Neural progenitor cell (in vitro differentiated cells): Measurements from ENCODE around the gene GLB1L2. TPM values are rescaled to one million over a fixed set of nuclear protein-coding genes. Genes with fewer than 3 reads are reported as not detected.

ENCODE experiments used
- DNase-seq: peaks from one replicate; pipeline ENCODE4 v3.0.0-alpha.2; 2016; ENCODE audit warnings: low spot score
- H2AFZ ChIP-seq: fragments of 200-600 bp; sonication (generic); replicated peaks from 2 replicates; pipeline ENCODE4 v1.6.1; 2016; ENCODE audit warnings: antibody characterized with exemption
- H3F3A ChIP-seq: fragments of 200-600 bp; sonication (generic); 2 replicates; pipeline ENCODE4 v1.6.1; 2016; ENCODE audit warnings: antibody characterized with exemption, low read depth
- H3K27ac ChIP-seq: fragments of 200-600 bp; sonication (generic); 2 replicates; pipeline ENCODE4 v1.5.1; 2016; ENCODE audit warnings: mild to moderate bottlenecking
- H3K27me3 ChIP-seq: fragments of 200-600 bp; sonication (generic); 2 replicates; pipeline ENCODE4 v1.6.1; 2016; ENCODE audit warnings: mild to moderate bottlenecking, moderate library complexity
- H3K36me3 ChIP-seq: fragments of 200-600 bp; sonication (generic); 2 replicates; pipeline ENCODE4 v1.5.1; 2016
- H3K4me1 ChIP-seq: fragments of 200-600 bp; sonication (generic); 2 replicates; pipeline ENCODE4 v1.6.1; 2016; ENCODE audit warnings: mixed run types
- H3K4me2 ChIP-seq: fragments of 200-600 bp; sonication (generic); 2 replicates; pipeline ENCODE4 v1.6.1; 2016
- H3K4me3 ChIP-seq: fragments of 200-600 bp; sonication (generic); 2 replicates; pipeline ENCODE4 v1.5.1; 2016
- H3K79me2 ChIP-seq: fragments of 200-600 bp; sonication (generic); 2 replicates; pipeline ENCODE4 v1.6.1; 2016; ENCODE audit warnings: low read depth
- H3K9ac ChIP-seq: fragments of 200-600 bp; sonication (generic); 2 replicates; pipeline ENCODE4 v1.6.1; 2016
- H3K9me3 ChIP-seq: fragments of 200-600 bp; sonication (generic); 2 replicates; pipeline ENCODE4 v1.5.1; 2016; ENCODE audit warnings: low read depth
- H4K20me1 ChIP-seq: fragments of 200-600 bp; sonication (generic); 2 replicates; pipeline ENCODE4 v1.6.1; 2016; ENCODE audit warnings: low read depth
- H3K27ac Mint-ChIP-seq: 3 replicates; pipeline ENCODE4 v1.8.0; 2021; ENCODE audit warnings: mixed read lengths
- H3K27me3 Mint-ChIP-seq: 2 replicates; pipeline ENCODE4 v1.8.0; 2022; ENCODE audit warnings: low read depth, mild to moderate bottlenecking, inconsistent platforms, moderate library complexity, mixed read lengths; ENCODE audit not compliant: insufficient read depth
- H3K36me3 Mint-ChIP-seq: 3 replicates; pipeline ENCODE4 v1.8.0; 2021; ENCODE audit warnings: mixed read lengths
- H3K4me1 Mint-ChIP-seq: 3 replicates; pipeline ENCODE4 v1.8.0; 2021; ENCODE audit warnings: mixed read lengths
- H3K4me3 Mint-ChIP-seq: 3 replicates; pipeline ENCODE4 v1.8.0; 2021; ENCODE audit warnings: mild to moderate bottlenecking, moderate library complexity, mixed read lengths
- H3K9me3 Mint-ChIP-seq: 3 replicates; pipeline ENCODE4 v1.8.0; 2020; ENCODE audit warnings: mixed read lengths
- CTCF ChIP-seq: fragments of 200-600 bp; sonication (generic); IDR thresholded peaks from 2 replicates; pipeline ENCODE4 v1.5.1; 2017; ENCODE audit warnings: antibody characterized with exemption, mild to moderate bottlenecking
- EZH2 ChIP-seq: fragments of 200-600 bp; sonication (generic); IDR thresholded peaks from 2 replicates; pipeline ENCODE4 v1.6.1; 2017; ENCODE audit warnings: antibody characterized with exemption, mild to moderate bottlenecking, moderate library complexity
- EZH2phosphoT487 ChIP-seq: fragments of 200-600 bp; sonication (generic); IDR thresholded peaks from 2 replicates; pipeline ENCODE4 v1.6.1; 2017; ENCODE audit warnings: antibody characterized with exemption
- total RNA-seq: library from RNA; depleted of rRNA; stranded (reverse); fragments of >200 nt; gene quantifications from 2 replicates; pipeline ENCODE4 v1.2.3, GENCODE V29; 2015; ENCODE audit warnings: low replicate concordance

Gene GLB1L2
- total RNA-seq, 1 donor from 2014 or later, result 2.0 TPM

- H3K9me3 Mint-ChIP-seq, result no peaks in the 10 kb centered on the region
- peaks cover 12% of the 10 kb centered on the region for H3K27me3 Mint-ChIP-seq
- Histone ChIP-seq H3K36me3 (no peaks in the 10 kb centered on the region), H3K9me3 (no peaks in the 10 kb centered on the region), H3K79me2 (peaks cover 26% of the 10 kb centered on the region), H3K4me3 (peak overlapping the region; percentile 74), H3K27ac (no peak overlapping the region), H3K4me1 (peaks cover 46% of the 10 kb centered on the region), H3K9ac (no peak overlapping the region), H3K4me2 (peak overlapping the region; percentile 93), H3K27me3 (no peaks in the 10 kb centered on the region), H3F3A (peaks cover 31% of the 10 kb centered on the region), H4K20me1 (peaks cover 82% of the 10 kb centered on the region), H2AFZ (no peak overlapping the region)
- peaks cover 42% of the 10 kb centered on the region for H3K4me1 Mint-ChIP-seq
- peaks cover under 1% of the 10 kb centered on the region for H3K36me3 Mint-ChIP-seq
- peak overlapping the region; percentile 47 for H3K27ac Mint-ChIP-seq
- TF ChIP-seq CTCF (no peak), EZH2phosphoT487 (no peak), EZH2 (no peak)
- peak overlapping the region; percentile 85 for H3K4me3 Mint-ChIP-seq
- DNase-seq, result peak; percentile 30
These were observed 82.3 kb downstream of the GLB1L2 start for GRCh38 chr11:134413826-134414731.

DNA sequence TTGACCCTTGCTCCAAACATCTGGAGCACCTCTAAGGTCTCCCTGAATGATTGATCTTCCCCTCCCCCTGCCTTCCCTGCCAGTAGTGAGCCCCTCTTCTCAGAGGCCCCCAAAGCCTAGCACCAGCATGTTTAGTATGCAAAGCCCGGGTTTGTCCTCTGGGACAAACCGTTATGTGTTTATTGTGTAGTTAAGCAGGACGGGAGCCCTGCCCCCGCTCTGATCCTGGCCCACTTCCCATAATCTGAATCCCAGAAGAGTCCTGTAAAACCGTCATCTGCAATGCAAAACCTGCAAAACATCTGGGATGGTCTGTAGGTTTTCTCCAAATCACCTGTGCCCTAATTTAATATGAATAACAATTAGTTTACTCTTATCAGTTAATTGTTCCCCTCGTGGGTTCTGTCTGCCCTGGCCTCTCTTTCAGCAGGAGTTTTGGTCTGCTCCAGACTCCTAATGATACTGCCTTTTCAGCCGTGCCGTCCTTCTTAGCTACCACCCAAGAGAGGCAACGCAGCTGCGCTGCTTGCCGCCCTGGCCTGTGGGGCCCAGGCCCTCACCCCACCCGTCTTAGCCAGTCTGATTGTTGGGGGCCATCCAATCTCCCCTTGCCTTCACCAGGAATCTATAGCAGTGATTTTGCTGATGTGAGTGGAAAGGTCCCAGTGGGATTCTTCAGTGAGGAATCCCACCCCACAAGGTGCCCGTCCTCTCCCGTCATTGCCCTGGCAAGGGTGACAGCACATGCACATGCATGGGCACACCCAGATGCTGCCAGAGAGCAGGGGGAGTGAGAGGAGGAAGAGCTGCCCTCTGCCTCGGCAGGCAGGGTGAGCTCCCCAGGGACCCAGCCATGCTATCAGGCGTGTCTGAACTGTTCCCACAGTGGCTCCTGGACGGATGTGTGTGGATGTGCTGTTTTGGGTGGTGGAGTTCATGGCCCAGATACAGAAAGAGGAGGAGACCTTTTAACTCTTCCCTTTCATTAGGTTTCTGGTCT lies 83.3 kb downstream of the GLB1L2 start:
- Mint-ChIP-seq H3K4me1 (peaks cover 33% of the 10 kb centered on the region), H3K36me3 (peaks cover 3% of the 10 kb centered on the region), H3K27ac (peak overlapping the region; percentile 40), H3K4me3 (peak overlapping the region; percentile 63), H3K27me3 (peaks cover 12% of the 10 kb centered on the region), H3K9me3 (no peaks in the 10 kb centered on the region)
- H3K4me2 ChIP-seq, result peak overlapping the region; percentile 93
- no peak overlapping the region for H3K9ac ChIP-seq
- H3K36me3 ChIP-seq, result no peaks in the 10 kb centered on the region
- no peaks in the 10 kb centered on the region for H3K27me3 ChIP-seq
- H4K20me1 ChIP-seq, result peaks cover 74% of the 10 kb centered on the region
- H3F3A ChIP-seq, result peaks cover 31% of the 10 kb centered on the region
- no peak overlapping the region for H2AFZ ChIP-seq
- H3K79me2 ChIP-seq, result peaks cover 16% of the 10 kb centered on the region
- H3K27ac ChIP-seq, result no peak overlapping the region
- DNase-seq, result peak; percentile 32
- H3K9me3 ChIP-seq, result no peaks in the 10 kb centered on the region
- peak overlapping the region; percentile 17 for H3K4me3 ChIP-seq
- TF ChIP-seq CTCF, result no peak
- TF ChIP-seq EZH2phosphoT487, result no peak
- TF ChIP-seq EZH2, result no peak
- peaks cover 38% of the 10 kb centered on the region for H3K4me1 ChIP-seq

- Histone ChIP-seq H4K20me1 (peaks cover 62% of the 10 kb centered on the region), H3K27ac (no peak overlapping the region), H3K4me3 (no peak overlapping the region), H3K27me3 (no peaks in the 10 kb centered on the region), H3K4me2 (no peak overlapping the region), H3K79me2 (no peaks in the 10 kb centered on the region), H3K4me1 (peaks cover 29% of the 10 kb centered on the region), H3K9me3 (no peaks in the 10 kb centered on the region), H3K9ac (no peak overlapping the region), H2AFZ (no peak overlapping the region), H3K36me3 (no peaks in the 10 kb centered on the region), H3F3A (peaks cover 25% of the 10 kb centered on the region)
- peaks cover 9% of the 10 kb centered on the region for H3K27me3 Mint-ChIP-seq
- no peaks in the 10 kb centered on the region for H3K9me3 Mint-ChIP-seq
- H3K36me3 Mint-ChIP-seq, result peaks cover 3% of the 10 kb centered on the region
- H3K4me3 Mint-ChIP-seq, result no peak overlapping the region
- H3K27ac Mint-ChIP-seq, result no peak overlapping the region
- no peak for TF ChIP-seq EZH2
- no peak for TF ChIP-seq EZH2phosphoT487
- no peak for TF ChIP-seq CTCF
- peaks cover 22% of the 10 kb centered on the region for H3K4me1 Mint-ChIP-seq
- DNase-seq, result no peak
These were observed 84.9 kb downstream of the GLB1L2 start for GRCh38 chr11:134416726-134417125.
